Astrocyte (in vitro differentiated cells and primary cell): Measurements from ENCODE around the gene CSF2. TPM values are rescaled to one million over a fixed set of nuclear protein-coding genes. Genes with fewer than 3 reads are reported as not detected.

ENCODE experiments used
- DNase-seq: peaks from one replicate; pipeline ENCODE4 v3.0.0-alpha.2; 2010; ENCODE audit warnings: low read depth
- FAIRE-seq: peaks from 2 replicates; lab custom pipeline; 2011; peaks lifted over from hg19 to GRCh38; lab: Jason Lieb, UNC
- H2AFZ ChIP-seq: 2 replicates; pipeline ENCODE4 v1.6.0; 2012; ENCODE audit warnings: low read depth, low read length, inconsistent platforms
- H3K27ac ChIP-seq: 2 replicates; pipeline ENCODE4 v1.5.1; 2011; ENCODE audit warnings: low read depth, low read length, inconsistent platforms
- H3K27me3 ChIP-seq: 2 replicates; pipeline ENCODE4 v1.6.0; 2011; ENCODE audit warnings: low read length, inconsistent platforms; ENCODE audit not compliant: insufficient read depth
- H3K36me3 ChIP-seq: 2 replicates; pipeline ENCODE4 v1.5.1; 2011; ENCODE audit warnings: low read length, inconsistent platforms; ENCODE audit not compliant: insufficient read depth
- H3K4me1 ChIP-seq: 2 replicates; pipeline ENCODE4 v1.5.1; 2011; ENCODE audit warnings: low read length, inconsistent platforms; ENCODE audit not compliant: insufficient read depth
- H3K4me2 ChIP-seq: 2 replicates; pipeline ENCODE4 v1.6.0; 2012; ENCODE audit warnings: low read length, inconsistent platforms
- H3K4me3 ChIP-seq: 2 replicates; pipeline ENCODE4 v1.5.1; 2011; ENCODE audit warnings: low read depth, mild to moderate bottlenecking, low read length, inconsistent platforms; ENCODE audit not compliant: insufficient read depth
- H3K79me2 ChIP-seq: 2 replicates; pipeline ENCODE4 v1.6.0; 2012; ENCODE audit warnings: mild to moderate bottlenecking, low read length, inconsistent platforms; ENCODE audit not compliant: insufficient read depth
- H3K9ac ChIP-seq: 2 replicates; pipeline ENCODE4 v1.6.0; 2012; ENCODE audit warnings: mild to moderate bottlenecking, low read length, inconsistent platforms
- H3K9me3 ChIP-seq: 2 replicates; pipeline ENCODE4 v1.5.1; 2012; ENCODE audit warnings: low read depth, mild to moderate bottlenecking, low read length, inconsistent platforms; ENCODE audit not compliant: insufficient read depth
- H4K20me1 ChIP-seq: 2 replicates; pipeline ENCODE4 v1.6.0; 2012; ENCODE audit warnings: low read length, inconsistent platforms; ENCODE audit not compliant: insufficient read depth
- H3K27ac Mint-ChIP-seq: one replicate; pipeline ENCODE4 v1.8.0; 2021; ENCODE audit warnings: mild to moderate bottlenecking, mixed read lengths; ENCODE audit not compliant: unreplicated experiment
- H3K27me3 Mint-ChIP-seq: one replicate; pipeline ENCODE4 v1.8.0; 2021; ENCODE audit warnings: low read depth, mixed read lengths; ENCODE audit not compliant: unreplicated experiment
- H3K36me3 Mint-ChIP-seq: one replicate; pipeline ENCODE4 v1.8.0; 2021; ENCODE audit warnings: low read depth, mixed read lengths; ENCODE audit not compliant: unreplicated experiment
- H3K4me1 Mint-ChIP-seq: one replicate; pipeline ENCODE4 v1.8.0; 2021; ENCODE audit warnings: low read depth, mixed read lengths; ENCODE audit not compliant: unreplicated experiment
- H3K4me3 Mint-ChIP-seq: one replicate; pipeline ENCODE4 v1.8.0; 2021; ENCODE audit warnings: mild to moderate bottlenecking, moderate library complexity, mixed read lengths; ENCODE audit not compliant: unreplicated experiment
- H3K9me3 Mint-ChIP-seq: one replicate; pipeline ENCODE4 v1.8.0; 2021; ENCODE audit warnings: mild to moderate bottlenecking, mixed read lengths; ENCODE audit not compliant: unreplicated experiment
- CTCF ChIP-seq: IDR thresholded peaks from 2 replicates; pipeline ENCODE4 v1.5.1; 2011; ENCODE audit warnings: low read depth, mild to moderate bottlenecking, inconsistent platforms, low read length, moderate library complexity; ENCODE audit not compliant: insufficient read depth
- EZH2 ChIP-seq: IDR thresholded peaks from 2 replicates; pipeline ENCODE4 v1.6.1; 2012; ENCODE audit warnings: mild to moderate bottlenecking, low read length, inconsistent platforms; ENCODE audit not compliant: insufficient read depth
- total RNA-seq: library from RNA; stranded (reverse); gene quantifications from 2 replicates; pipeline ENCODE4 v1.2.1, GENCODE V29; 2021

The CSF2 gene
- total RNA-seq, 1 donor from 2014 or later, result not detected

- H3K9me3 ChIP-seq, result no peaks in the 10 kb centered on the region
- no peak overlapping the region for H3K27ac ChIP-seq
- H3K4me1 ChIP-seq, result peaks cover 19% of the 10 kb centered on the region
- TF ChIP-seq EZH2, result no peak
- no peak for TF ChIP-seq CTCF
- H4K20me1 ChIP-seq, result no peaks in the 10 kb centered on the region
- H3K27me3 Mint-ChIP-seq, result peaks cover 29% of the 10 kb centered on the region
- H3K27ac Mint-ChIP-seq, result no peak overlapping the region
- DNase-seq (no peak), FAIRE-seq (no peak)
- no peaks in the 10 kb centered on the region for H3K27me3 ChIP-seq
- no peaks in the 10 kb centered on the region for H3K36me3 Mint-ChIP-seq
- H3K79me2 ChIP-seq, result no peaks in the 10 kb centered on the region
- no peak overlapping the region for H3K4me2 ChIP-seq
- H3K4me1 Mint-ChIP-seq, result no peaks in the 10 kb centered on the region
- no peak overlapping the region for H2AFZ ChIP-seq
- H3K4me3 Mint-ChIP-seq, result no peak overlapping the region
- no peak overlapping the region for H3K9ac ChIP-seq
- peaks cover 5% of the 10 kb centered on the region for H3K9me3 Mint-ChIP-seq
- no peak overlapping the region for H3K4me3 ChIP-seq
- no peaks in the 10 kb centered on the region for H3K36me3 ChIP-seq
Observed at GRCh38 chr5:132069994-132070393, 3.6 kb upstream of the CSF2 start.

GRCh38 chr5:132070460-132071337, 2.9 kb upstream of the CSF2 start:
- TF ChIP-seq CTCF, result no peak
- no peak for TF ChIP-seq EZH2
- Mint-ChIP-seq H3K27ac (peak overlapping the region; percentile 21), H3K36me3 (no peaks in the 10 kb centered on the region), H3K9me3 (peaks cover 5% of the 10 kb centered on the region), H3K4me1 (no peaks in the 10 kb centered on the region), H3K4me3 (no peak overlapping the region), H3K27me3 (peaks cover 29% of the 10 kb centered on the region)
- H3K4me1 ChIP-seq, result peaks cover 19% of the 10 kb centered on the region
- H3K36me3 ChIP-seq, result no peaks in the 10 kb centered on the region
- no peak overlapping the region for H3K27ac ChIP-seq
- H3K4me3 ChIP-seq, result no peak overlapping the region
- no peaks in the 10 kb centered on the region for H3K27me3 ChIP-seq
- no peaks in the 10 kb centered on the region for H3K9me3 ChIP-seq
- H3K79me2 ChIP-seq, result no peaks in the 10 kb centered on the region
- peak; percentile 59 for DNase-seq
- no peak overlapping the region for H3K9ac ChIP-seq
- H3K4me2 ChIP-seq, result no peak overlapping the region
- no peaks in the 10 kb centered on the region for H4K20me1 ChIP-seq
- FAIRE-seq, result no peak
- H2AFZ ChIP-seq, result no peak overlapping the region

GRCh38 chr5:132071338-132071707, 2.3 kb upstream of the CSF2 start:
- no peak overlapping the region for H3K4me3 ChIP-seq
- no peak overlapping the region for H2AFZ ChIP-seq
- H3K36me3 ChIP-seq, result no peaks in the 10 kb centered on the region
- H3K4me3 Mint-ChIP-seq, result no peak overlapping the region
- H3K9me3 ChIP-seq, result no peaks in the 10 kb centered on the region
- no peak overlapping the region for H3K4me2 ChIP-seq
- H3K4me1 ChIP-seq, result peaks cover 19% of the 10 kb centered on the region
- FAIRE-seq, result no peak
- peaks cover 5% of the 10 kb centered on the region for H3K9me3 Mint-ChIP-seq
- no peaks in the 10 kb centered on the region for H3K79me2 ChIP-seq
- TF ChIP-seq CTCF, result no peak
- TF ChIP-seq EZH2, result no peak
- no peaks in the 10 kb centered on the region for H4K20me1 ChIP-seq
- H3K27me3 Mint-ChIP-seq, result peaks cover 28% of the 10 kb centered on the region
- H3K4me1 Mint-ChIP-seq, result no peaks in the 10 kb centered on the region
- H3K27me3 ChIP-seq, result no peaks in the 10 kb centered on the region
- H3K36me3 Mint-ChIP-seq, result no peaks in the 10 kb centered on the region
- DNase-seq, result no peak
- H3K9ac ChIP-seq, result no peak overlapping the region
- H3K27ac ChIP-seq, result no peak overlapping the region
- no peak overlapping the region for H3K27ac Mint-ChIP-seq
